Subcutaneous abdominal adipose tissue (tissue), 5 donors: ENCODE results near the gene TUBB8.

Experiments
- H3K27ac ChIP-seq: one replicate; pipeline ENCODE4 v1.7.0; 2013; ENCODE audit warnings: low read depth, mild to moderate bottlenecking, inconsistent platforms, low read length, moderate library complexity
- H3K27me3 ChIP-seq, 5 donors: one replicate each; pipeline ENCODE4 v1.7.0; 2013; ENCODE audit warnings: low read length in 5 of 5, inconsistent platforms in 1 of 5; ENCODE audit not compliant: control insufficient read depth in 5 of 5, insufficient read depth in 4 of 5
- H3K36me3 ChIP-seq, 5 donors: one replicate each; pipeline ENCODE4 v1.7.0; 2013; ENCODE audit warnings: low read length in 5 of 5; ENCODE audit not compliant: control insufficient read depth in 5 of 5, insufficient read depth in 5 of 5
- H3K4me1 ChIP-seq, 5 donors: one replicate each; pipeline ENCODE4 v1.7.0; 2013; ENCODE audit warnings: low read length in 5 of 5, mild to moderate bottlenecking in 3 of 5, moderate library complexity in 1 of 5; ENCODE audit not compliant: control insufficient read depth in 5 of 5, insufficient read depth in 5 of 5
- H3K4me3 ChIP-seq, 5 donors: one replicate each; pipeline ENCODE4 v1.7.0; 2013; ENCODE audit warnings: low read length in 5 of 5, low read depth in 1 of 5
- H3K9ac ChIP-seq, 5 donors: one replicate each; pipeline ENCODE4 v1.7.0; 2013; ENCODE audit warnings: low read length in 5 of 5, mild to moderate bottlenecking in 4 of 5, moderate library complexity in 3 of 5
- H3K9me3 ChIP-seq, 5 donors: one replicate each; pipeline ENCODE4 v1.7.0; 2013; ENCODE audit warnings: low read length in 5 of 5; ENCODE audit not compliant: control insufficient read depth in 5 of 5
- donor health status: healthy.
- donor health status: healthy.
- donor health status: healthy.
- donor health status: healthy.
- donor health status: healthy.

Gene TUBB8

GRCh38 chr10:48996-49395, at the start of gene TUBB8:
TSS of gene TUBB8 (minus strand) at chr10:49296. CDS start at chr10:49238, 58 bp downstream.
- H3K9me3 ChIP-seq: no peaks in the 10 kb centered on the region
- no peak within 1 kb of the TSS for H3K4me3 ChIP-seq
- H3K4me1 ChIP-seq: no peaks in the 10 kb centered on the region
- no peak within 1 kb of the TSS for H3K9ac ChIP-seq
- H3K27me3 ChIP-seq: no peaks in the 10 kb centered on the region
- no peak within 1 kb of the TSS for H3K27ac ChIP-seq
- H3K36me3 ChIP-seq: no peaks in the 10 kb centered on the region

- Histone ChIP-seq H3K27me3 (no peaks in the 10 kb centered on the region), H3K27ac (no peak overlapping the region), H3K4me1 (no peaks in the 10 kb centered on the region), H3K36me3 (no peaks in the 10 kb centered on the region), H3K9ac (no peak overlapping the region), H3K9me3 (peaks cover 5 to 27% (median 17%) of the 10 kb centered on the region in 5 donors), H3K4me3 (no peak overlapping the region)
Observed at GRCh38 chr10:96466-96865, 47.4 kb upstream of the TUBB8 start.

GRCh38 chr10:95356-96115, 46.4 kb upstream of the TUBB8 start:
- Histone ChIP-seq H3K36me3 (no peaks in the 10 kb centered on the region), H3K27me3 (no peaks in the 10 kb centered on the region), H3K4me3 (no peak overlapping the region), H3K9ac (no peak overlapping the region), H3K4me1 (no peaks in the 10 kb centered on the region), H3K27ac (no peak overlapping the region), H3K9me3 (peaks cover 5 to 27% (median 17%) of the 10 kb centered on the region in 5 donors)

- peaks cover 5 to 27% (median 17%) of the 10 kb centered on the region in 5 donors for H3K9me3 ChIP-seq
- no peaks in the 10 kb centered on the region for H3K4me1 ChIP-seq
- no peaks in the 10 kb centered on the region for H3K36me3 ChIP-seq
- no peaks in the 10 kb centered on the region for H3K27me3 ChIP-seq
- H3K4me3 ChIP-seq: no peak overlapping the region
- H3K9ac ChIP-seq: no peak overlapping the region
- H3K27ac ChIP-seq: no peak overlapping the region
Observed at GRCh38 chr10:94613-95012, 45.5 kb upstream of the TUBB8 start.

GRCh38 chr10:92846-93245, 43.8 kb upstream of the TUBB8 start:
- no peaks in the 10 kb centered on the region for H3K27me3 ChIP-seq
- H3K36me3 ChIP-seq: no peaks in the 10 kb centered on the region
- no peak overlapping the region for H3K9ac ChIP-seq
- peaks cover 5 to 27% (median 17%) of the 10 kb centered on the region in 5 donors for H3K9me3 ChIP-seq
- no peaks in the 10 kb centered on the region for H3K4me1 ChIP-seq
- H3K27ac ChIP-seq: no peak overlapping the region
- H3K4me3 ChIP-seq: no peak overlapping the region

GRCh38 chr10:92153-92552, 43.1 kb upstream of the TUBB8 start:
- H3K36me3 ChIP-seq: no peaks in the 10 kb centered on the region
- no peak overlapping the region for H3K4me3 ChIP-seq
- H3K4me1 ChIP-seq: peaks cover 0 to 2% (median 0%) of the 10 kb centered on the region in 5 donors
- peaks cover 0 to 3% (median 0%) of the 10 kb centered on the region in 5 donors for H3K27me3 ChIP-seq
- peaks cover 5 to 27% (median 17%) of the 10 kb centered on the region in 5 donors for H3K9me3 ChIP-seq
- H3K27ac ChIP-seq: no peak overlapping the region
- no peak overlapping the region for H3K9ac ChIP-seq

- H3K9ac ChIP-seq: no peak overlapping the region
- no peak overlapping the region for H3K27ac ChIP-seq
- peaks cover 0 to 4% (median 0%) of the 10 kb centered on the region in 5 donors for H3K4me1 ChIP-seq
- no peak overlapping the region for H3K4me3 ChIP-seq
- peaks cover 0 to 3% (median 0%) of the 10 kb centered on the region in 5 donors for H3K27me3 ChIP-seq
- H3K36me3 ChIP-seq: no peaks in the 10 kb centered on the region
- peaks cover 5 to 23% (median 12%) of the 10 kb centered on the region in 5 donors for H3K9me3 ChIP-seq
Observed at GRCh38 chr10:91313-91712, 42.2 kb upstream of the TUBB8 start.

GRCh38 chr10:90161-90560, 41.1 kb upstream of the TUBB8 start:
- H3K4me3 ChIP-seq: no peak overlapping the region
- no peak overlapping the region for H3K9ac ChIP-seq
- H3K4me1 ChIP-seq: peaks cover 0 to 4% (median 0%) of the 10 kb centered on the region in 5 donors
- H3K27me3 ChIP-seq: peaks cover 0 to 3% (median 0%) of the 10 kb centered on the region in 5 donors
- H3K9me3 ChIP-seq: peaks cover 0 to 11% (median 5%) of the 10 kb centered on the region in 5 donors
- H3K27ac ChIP-seq: no peak overlapping the region
- H3K36me3 ChIP-seq: no peaks in the 10 kb centered on the region

- Histone ChIP-seq H3K27ac (no peak overlapping the region), H3K36me3 (no peaks in the 10 kb centered on the region), H3K9ac (no peak overlapping the region), H3K4me1 (peaks cover 0 to 4% (median 0%) of the 10 kb centered on the region in 5 donors), H3K9me3 (peaks cover 0 to 2% (median 0%) of the 10 kb centered on the region in 5 donors), H3K27me3 (peaks cover 0 to 3% (median 0%) of the 10 kb centered on the region in 5 donors), H3K4me3 (no peak overlapping the region)
Observed at GRCh38 chr10:89248-89647, 40.2 kb upstream of the TUBB8 start.

- Histone ChIP-seq H3K4me3 (no peak overlapping the region), H3K4me1 (peaks cover 0 to 4% (median 0%) of the 10 kb centered on the region in 5 donors), H3K27ac (no peak overlapping the region), H3K9ac (no peak overlapping the region), H3K36me3 (no peaks in the 10 kb centered on the region), H3K27me3 (peaks cover 0 to 3% (median 0%) of the 10 kb centered on the region in 5 donors), H3K9me3 (no peaks in the 10 kb centered on the region)
Observed at GRCh38 chr10:88253-88652, 39.2 kb upstream of the TUBB8 start.
